Activated CD4-positive, alpha-beta T cell treated with anti-CD3 and anti-CD28 coated beads, Interleukin-2, amount 50 U/mL, for 48 hours (primary cell): ENCODE results near the gene RPL12.
"Not testable (repeated sequence)": the region's sequence is repeated elsewhere in the genome, so short reads cannot be mapped to it uniquely, and the experiment has no call there.

Experiments used
- DNase-seq, 2 experiments: peaks; one replicate each; pipeline ENCODE4 v3.0.0-alpha.2; 2020

Gene RPL12

DNA sequence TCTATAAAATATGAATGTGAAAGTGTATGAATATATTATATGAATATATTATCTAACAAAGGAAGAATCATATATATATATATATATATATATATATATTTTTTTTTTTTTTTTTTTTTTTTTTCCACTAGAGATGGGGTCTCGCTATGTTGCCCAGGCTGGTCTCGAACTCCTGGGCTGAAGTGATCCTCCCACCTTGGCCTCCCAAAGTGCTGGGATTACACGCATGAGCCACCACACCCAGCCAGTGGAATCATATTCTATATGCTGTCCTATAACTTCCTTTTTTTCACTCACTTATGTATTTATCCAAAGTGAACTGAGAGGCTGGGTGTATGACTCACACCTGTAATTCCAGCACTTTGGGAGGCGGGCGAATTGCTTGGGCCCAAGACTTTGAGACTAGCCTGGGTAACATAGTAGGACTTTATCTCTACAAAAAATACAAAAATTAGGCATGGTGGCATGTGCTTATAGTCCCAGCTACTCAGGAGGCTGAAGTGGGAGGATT, 15.3 kb upstream of the RPL12 start:
- not testable (repeated sequence) for DNase-seq

- no peak for DNase-seq
These were observed 12.7 kb upstream of the RPL12 start for GRCh38 chr9:127463911-127464310.

DNA sequence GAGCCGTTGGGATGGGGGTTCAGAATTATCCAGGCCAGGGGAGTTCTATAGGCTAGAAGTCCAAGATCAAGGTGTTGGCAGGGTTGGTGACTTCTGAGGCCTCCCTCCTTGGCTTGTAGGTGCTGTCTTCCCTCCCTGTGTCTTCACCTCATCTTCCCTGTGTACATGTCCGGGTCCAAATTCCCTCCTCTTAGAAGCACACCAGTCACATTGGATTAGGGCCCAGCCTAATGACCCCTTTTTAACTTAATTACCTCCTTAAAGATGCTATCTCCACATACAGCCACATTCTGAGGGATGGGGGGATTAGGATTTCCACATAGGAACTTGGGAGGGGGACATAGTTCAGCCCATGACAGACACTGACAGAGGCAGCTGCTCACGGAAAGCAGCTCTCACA, 12.2 kb upstream of the RPL12 start:
- DNase-seq, result no peak

- DNase-seq, result no peak
These were observed 7.7 kb upstream of the RPL12 start for GRCh38 chr9:127458921-127459320.

DNA sequence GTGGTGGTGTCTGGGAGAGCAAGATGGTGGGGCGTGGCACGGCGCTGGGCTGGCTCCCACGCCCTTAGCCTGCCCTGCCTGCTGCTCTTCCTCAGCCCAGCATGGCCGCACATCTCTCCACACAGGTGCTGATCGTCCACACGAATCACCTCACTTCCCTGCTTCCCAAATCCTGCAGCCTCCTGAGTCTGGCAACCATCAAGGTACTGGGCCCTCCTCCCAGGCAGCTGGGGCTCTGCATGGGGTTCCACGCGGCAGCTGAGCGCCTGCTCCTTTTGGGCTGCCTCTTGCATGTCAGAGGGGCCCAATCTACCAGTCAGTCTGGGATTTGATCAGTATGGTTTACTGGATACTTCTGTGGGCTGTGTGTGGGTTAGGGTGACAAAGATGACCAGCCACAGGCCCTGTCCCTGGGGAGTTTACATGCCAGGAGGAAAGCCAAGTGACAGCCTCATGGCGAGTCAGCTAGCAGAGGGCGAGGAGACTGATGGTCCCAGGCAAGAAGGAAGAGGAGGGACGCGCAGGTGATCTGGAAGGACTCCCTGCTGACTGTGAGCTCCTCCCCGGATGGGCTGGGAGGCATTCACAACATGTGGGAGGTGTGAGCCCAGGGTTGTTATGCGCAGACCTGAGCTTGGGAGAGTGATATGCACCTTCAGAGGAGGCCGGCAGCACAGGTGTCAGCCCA, 6.1 kb upstream of the RPL12 start:
- no peak for DNase-seq

DNA sequence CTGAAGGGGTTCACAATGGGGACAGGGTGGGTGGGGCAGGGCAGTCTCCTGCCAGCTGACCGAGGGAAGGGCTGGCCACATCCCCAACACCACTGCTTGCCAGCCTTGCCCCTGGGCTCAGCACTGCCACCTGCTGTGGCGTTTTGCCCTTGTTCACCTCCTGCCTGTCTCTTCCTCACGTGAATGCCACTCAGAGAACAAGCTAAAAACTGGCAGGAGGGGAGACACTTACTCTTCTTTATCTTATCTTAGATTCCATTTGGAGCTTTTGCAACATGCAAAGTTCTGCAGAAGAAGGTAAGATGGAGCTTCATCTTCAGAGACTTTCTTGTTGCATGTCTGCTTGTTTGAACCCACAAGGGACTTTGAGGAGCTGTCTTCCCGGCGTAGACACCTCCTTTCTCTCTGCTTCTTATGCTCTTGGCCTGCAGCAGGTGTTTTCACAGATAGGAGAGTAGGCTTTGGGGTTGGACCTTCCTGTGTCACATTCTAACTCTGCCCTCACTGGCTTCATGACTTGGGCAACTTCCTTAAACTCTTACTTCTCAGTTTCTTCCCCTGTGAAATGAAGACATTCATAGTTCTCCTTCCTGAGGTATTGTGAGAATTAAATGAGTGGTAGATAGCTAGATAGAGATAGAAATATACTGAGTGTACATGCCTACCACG, 4.3 kb upstream of the RPL12 start:
- peak; percentile 42 to 47 for DNase-seq

- DNase-seq, result no peak
These were observed 1.5 kb upstream of the RPL12 start for GRCh38 chr9:127452691-127453090.

DNA sequence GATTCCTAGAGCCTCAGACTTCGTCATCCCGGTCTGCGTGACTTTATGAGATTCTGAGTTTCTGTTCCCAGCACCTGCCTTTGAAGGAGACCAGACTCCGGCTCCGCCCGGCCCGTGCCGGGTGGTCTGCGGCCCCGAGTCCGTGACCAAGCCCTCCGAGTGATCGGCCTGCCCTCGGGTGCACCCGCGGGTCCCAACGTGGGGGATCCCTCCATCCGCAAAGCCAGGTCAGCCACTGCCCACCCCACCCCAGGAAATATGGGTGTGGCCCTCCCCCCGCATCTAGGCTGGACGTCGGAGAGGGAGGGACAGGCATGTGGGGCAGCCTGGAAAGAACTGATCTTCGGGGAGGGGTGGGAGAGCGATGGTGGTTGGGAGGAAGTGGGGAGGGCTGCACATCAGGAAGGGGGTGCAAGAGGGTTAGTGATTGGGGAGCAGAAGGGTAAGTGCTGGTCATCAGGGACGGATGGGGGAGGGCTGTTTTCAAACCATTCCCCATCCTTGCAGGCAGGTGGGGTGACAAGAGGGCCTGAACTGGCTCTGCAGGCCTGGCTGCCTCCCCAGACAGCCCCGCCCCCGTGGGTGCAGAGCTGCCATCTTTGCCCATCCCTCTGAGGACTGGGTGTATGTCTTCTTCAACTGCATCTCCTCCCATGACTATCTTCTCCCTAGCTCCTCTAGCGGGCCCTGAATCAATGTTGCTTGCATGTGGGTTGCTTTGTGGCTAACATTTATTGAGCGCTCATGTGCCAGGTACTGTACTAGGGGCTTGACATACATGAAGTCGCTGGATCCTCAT, 851 bp upstream of the RPL12 start:
- DNase-seq, result peak; percentile 54 to 67

GRCh38 chr9:127451608-127451857, 327 bp upstream of the RPL12 start:
- DNase-seq, result no peak

- no peak for DNase-seq
These were observed 904 bp downstream of the RPL12 start for GRCh38 chr9:127450243-127450760.

- no peak for DNase-seq
These were observed 1.8 kb downstream of the RPL12 start for GRCh38 chr9:127449332-127449966.

DNA sequence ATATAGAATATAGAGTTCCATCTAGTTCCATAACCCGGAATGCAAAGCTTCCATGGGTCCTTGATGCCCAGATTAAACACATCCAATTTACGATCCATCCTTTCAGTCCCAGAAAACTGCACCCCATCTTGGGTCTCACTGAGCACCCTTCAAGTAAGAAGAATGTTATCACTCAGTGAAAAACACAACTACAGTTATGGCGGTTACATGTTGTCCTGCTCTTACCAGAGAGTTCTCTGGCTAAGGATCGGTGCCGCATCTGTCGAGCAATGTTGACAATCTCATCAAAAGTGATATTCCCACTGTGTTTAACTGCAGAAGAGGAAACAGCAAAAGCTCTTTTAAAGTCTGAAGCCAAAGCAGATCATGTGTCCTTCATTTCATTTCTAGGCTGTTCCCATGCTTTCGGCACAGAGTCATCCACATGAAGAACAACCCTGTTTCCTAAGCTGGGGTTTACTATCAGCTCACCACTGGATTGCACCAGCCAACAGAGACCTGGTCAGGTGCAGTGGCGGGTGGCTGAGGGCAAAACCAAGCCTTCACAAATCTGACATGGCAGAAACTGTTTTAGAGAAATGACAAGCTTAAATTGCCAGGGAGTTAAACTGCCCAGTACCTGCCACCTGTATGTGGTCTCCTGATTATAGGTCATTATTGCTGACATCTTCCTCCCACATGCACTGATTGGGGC, 2.9 kb downstream of the RPL12 start:
- DNase-seq, result no peak

GRCh38 chr9:127447416-127448111, 3.6 kb downstream of the RPL12 start:
- DNase-seq, result no peak

GRCh38 chr9:127446713-127447415, 4.3 kb downstream of the RPL12 start:
- no peak for DNase-seq

DNA sequence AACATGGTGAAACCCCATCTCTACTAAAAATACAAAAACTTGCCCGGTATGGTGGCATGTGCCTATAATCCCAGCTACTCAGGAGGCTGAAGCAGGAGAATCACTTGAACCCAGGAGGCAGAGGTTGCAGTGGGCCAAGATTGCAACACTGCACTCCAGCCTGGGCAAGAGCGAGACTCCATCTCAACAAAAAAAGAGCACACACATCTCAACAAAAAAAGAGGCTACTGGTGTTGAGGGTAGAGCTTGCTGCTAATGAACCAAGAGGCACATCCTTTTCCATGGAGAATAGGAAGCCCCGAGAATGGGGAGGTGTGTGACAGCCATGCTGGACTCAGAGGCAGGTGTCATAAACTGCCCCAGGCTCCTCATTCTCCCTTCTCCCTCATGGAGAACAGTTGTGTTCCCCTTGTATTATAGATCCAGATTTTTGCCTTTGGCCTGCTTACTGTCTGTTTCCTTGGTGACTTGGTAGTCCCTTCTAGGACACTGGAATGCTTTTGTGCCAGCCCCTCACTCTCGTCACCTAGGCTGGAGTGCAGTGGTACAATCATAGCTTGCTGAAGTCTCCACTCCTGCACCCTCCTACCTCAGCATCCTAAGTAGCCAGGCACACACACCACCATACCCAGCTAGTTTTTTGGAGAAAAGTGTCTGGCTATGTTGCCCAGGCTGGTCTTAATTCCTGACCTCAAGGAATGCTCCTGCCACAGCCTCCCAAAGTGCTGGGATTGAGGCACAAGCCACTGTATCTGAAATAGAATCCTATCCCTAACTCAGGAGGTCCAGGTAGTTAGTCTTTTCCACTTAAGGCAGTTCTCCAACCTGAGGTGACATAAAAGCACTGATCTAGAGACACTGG, 5.1 kb downstream of the RPL12 start:
- DNase-seq, result peak in 1 of 2 experiments; percentile 32

- DNase-seq, result peak in 1 of 2 experiments; percentile 35
These were observed 6.0 kb downstream of the RPL12 start for GRCh38 chr9:127444921-127445850.

- DNase-seq, result peak in 1 of 2 experiments; percentile 35
These were observed 6.8 kb downstream of the RPL12 start for GRCh38 chr9:127444283-127444920.

DNA sequence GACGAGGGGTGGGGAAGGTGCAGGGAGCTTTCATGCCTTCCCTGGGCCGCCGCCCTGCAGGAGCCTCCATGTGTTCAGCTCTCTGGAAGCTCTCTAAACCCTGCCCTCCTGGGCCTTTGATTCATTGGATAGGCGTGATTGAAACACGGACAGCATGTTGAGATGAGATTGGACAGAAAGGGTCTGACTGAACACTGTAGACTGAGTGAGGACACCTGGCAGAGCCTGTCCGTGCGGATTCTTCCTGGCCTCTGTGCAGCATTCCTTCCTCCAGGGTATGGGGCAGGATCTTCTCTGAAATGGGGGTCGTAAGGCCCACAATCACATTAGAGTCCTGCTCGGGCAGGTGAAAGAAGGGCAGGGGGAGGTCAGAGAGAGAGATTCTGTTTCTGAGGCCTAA, 12.8 kb downstream of the RPL12 start:
- no peak for DNase-seq
